ENCODE results near the gene DES. TPM values are rescaled to one million over a fixed set of nuclear protein-coding genes. Genes with fewer than 3 reads are reported as not detected.

The DES gene
- total and polyA plus RNA-seq, 2 of the 13 experiments (the other 11 are each of a cell fraction or from before 2014, with no cell fraction given): not detected

- TF ChIP-seq AFF4 (CRISPR knock-in tag; IDR thresholded peaks at IDR 0.05): no peak
- TF ChIP-seq LBX2 (CRISPR knock-in tag; IDR thresholded peaks at IDR 0.05; ENCODE audit: borderline replicate concordance): no peak
- no peak for TF ChIP-seq BCL6 (CRISPR knock-in tag; IDR thresholded peaks at IDR 0.05)
- no peak for TF ChIP-seq SKI (IDR thresholded peaks at IDR 0.05; ENCODE audit: partially characterized antibody)
- no peak for TF ChIP-seq ONECUT2 (CRISPR knock-in tag; IDR thresholded peaks at IDR 0.05)
- TF ChIP-seq U2AF2 (IDR thresholded peaks at IDR 0.05; ENCODE audit: low read depth, low read length): no peak
- no peak for TF ChIP-seq ZMAT5 (CRISPR knock-in tag; IDR thresholded peaks at IDR 0.05; ENCODE audit: borderline replicate concordance, low read depth)
- TF ChIP-seq ZMYM4 (CRISPR knock-in tag; IDR thresholded peaks at IDR 0.05): no peak
- TF ChIP-seq ZNF770 (CRISPR knock-in tag; IDR thresholded peaks at IDR 0.05): no peak
These were observed 54.5 kb downstream of the DES start (continued) for GRCh38 chr2:219472629-219473187.

Data from HepG2 (cell line).